Activated gamma-delta T cell treated with anti-CD3 and anti-CD28 coated beads, Interleukin-2, amount 50 U/mL, for 16 hours (primary cell): ENCODE results near the gene NUDT12.

Source experiments
- DNase-seq: peaks from one replicate; pipeline ENCODE4 v3.0.0-alpha.2; 2020; ENCODE audit warnings: low read depth

The NUDT12 gene

GRCh38 chr5:103541114-103541513, 21.5 kb downstream of the NUDT12 start:
- DNase-seq: no peak

- DNase-seq: no peak
Observed at GRCh38 chr5:103539376-103540330, 22.9 kb downstream of the NUDT12 start.

GRCh38 chr5:103532086-103532734, 30.4 kb downstream of the NUDT12 start:
- no peak for DNase-seq

GRCh38 chr5:103526164-103526915, 36.2 kb downstream of the NUDT12 start:
- no peak for DNase-seq

GRCh38 chr5:103525361-103525760, 37.2 kb downstream of the NUDT12 start:
- DNase-seq: no peak

- no peak for DNase-seq
Observed at GRCh38 chr5:103523319-103523718, 39.3 kb downstream of the NUDT12 start.

- no peak for DNase-seq
Observed at GRCh38 chr5:103522586-103522985, 40.0 kb downstream of the NUDT12 start.

GRCh38 chr5:103519550-103519949, 43.0 kb downstream of the NUDT12 start:
- no peak for DNase-seq

GRCh38 chr5:103514371-103514770, 48.2 kb downstream of the NUDT12 start:
- DNase-seq: no peak

- DNase-seq: no peak
Observed at GRCh38 chr5:103513701-103514100, 48.9 kb downstream of the NUDT12 start.

- no peak for DNase-seq
Observed at GRCh38 chr5:103512500-103512899, 50.1 kb downstream of the NUDT12 start.

GRCh38 chr5:103511554-103511885, 51.1 kb downstream of the NUDT12 start:
- DNase-seq: no peak

GRCh38 chr5:103510851-103511553, 51.6 kb downstream of the NUDT12 start:
- no peak for DNase-seq

GRCh38 chr5:103505581-103506305, 56.8 kb downstream of the NUDT12 start:
- DNase-seq: no peak

- DNase-seq: no peak
Observed at GRCh38 chr5:103503066-103503465, 59.5 kb downstream of the NUDT12 start.

- no peak for DNase-seq
Observed at GRCh38 chr5:103502662-103503061, 59.9 kb downstream of the NUDT12 start.
